ENCODE measurements around the gene AXIN2.

Gene AXIN2

GRCh38 chr17:65554553-65555223, 6.8 kb downstream of the AXIN2 start:
- DNase-seq (ENCODE audit: low spot score): no peak

GRCh38 chr17:65553646-65554552, 7.5 kb downstream of the AXIN2 start:
- DNase-seq (ENCODE audit: low spot score): no peak

GRCh38 chr17:65553009-65553645, 8.3 kb downstream of the AXIN2 start:
- no peak for DNase-seq (ENCODE audit: low spot score)

- no peak for DNase-seq (ENCODE audit: low spot score)
Measured at GRCh38 chr17:65552214-65552613, 9.2 kb downstream of the AXIN2 start.

- DNase-seq (ENCODE audit: low spot score): no peak
Measured at GRCh38 chr17:65551267-65552040, 10.0 kb downstream of the AXIN2 start.

- no peak for DNase-seq (ENCODE audit: low spot score)
Measured at GRCh38 chr17:65550758-65551157, 10.7 kb downstream of the AXIN2 start.

- no peak for DNase-seq (ENCODE audit: low spot score)
Measured at GRCh38 chr17:65550075-65550662, 11.3 kb downstream of the AXIN2 start.

GRCh38 chr17:65548269-65548969, 13.0 kb downstream of the AXIN2 start:
- DNase-seq (ENCODE audit: low spot score): no peak

GRCh38 chr17:65547253-65547670, 14.2 kb downstream of the AXIN2 start:
- DNase-seq (ENCODE audit: low spot score): no peak

GRCh38 chr17:65546579-65546978, 14.9 kb downstream of the AXIN2 start:
- no peak for DNase-seq (ENCODE audit: low spot score)

GRCh38 chr17:65545705-65546523, 15.5 kb downstream of the AXIN2 start:
- DNase-seq (ENCODE audit: low spot score): no peak

- DNase-seq (ENCODE audit: low spot score): no peak
Measured at GRCh38 chr17:65544672-65545071, 16.8 kb downstream of the AXIN2 start.

GRCh38 chr17:65542610-65543009, 18.8 kb downstream of the AXIN2 start:
- no peak for DNase-seq (ENCODE audit: low spot score)

- DNase-seq (ENCODE audit: low spot score): no peak
Measured at GRCh38 chr17:65542067-65542466, 19.4 kb downstream of the AXIN2 start.

GRCh38 chr17:65541453-65541852, 20.0 kb downstream of the AXIN2 start:
- DNase-seq (ENCODE audit: low spot score): no peak

GRCh38 chr17:65539630-65540266, 21.7 kb downstream of the AXIN2 start:
- DNase-seq (ENCODE audit: low spot score): no peak

- DNase-seq (ENCODE audit: low spot score): no peak
Measured at GRCh38 chr17:65538675-65539529, 22.5 kb downstream of the AXIN2 start.

Measured in SK-N-DZ (cell line).